ENCODE data around the gene PARVA.

Gene PARVA

GRCh38 chr11:12433571-12434324, 56.4 kb downstream of the PARVA start:
- DNase-seq, result no peak

GRCh38 chr11:12434325-12434654, 56.9 kb downstream of the PARVA start:
- DNase-seq, result no peak

- no peak for DNase-seq
These were observed 57.9 kb downstream of the PARVA start for GRCh38 chr11:12435264-12435663.

- DNase-seq, result no peak
These were observed 58.9 kb downstream of the PARVA start for GRCh38 chr11:12436266-12436665.

GRCh38 chr11:12438291-12438690, 60.9 kb downstream of the PARVA start:
- DNase-seq, result no peak

GRCh38 chr11:12439615-12440014, 62.2 kb downstream of the PARVA start:
- DNase-seq, result no peak

GRCh38 chr11:12440565-12440964, 63.2 kb downstream of the PARVA start:
- DNase-seq, result no peak

GRCh38 chr11:12441231-12441861, 64.0 kb downstream of the PARVA start:
- no peak for DNase-seq

- no peak for DNase-seq
These were observed 67.2 kb downstream of the PARVA start for GRCh38 chr11:12444601-12445000.

- no peak for DNase-seq
These were observed 67.6 kb downstream of the PARVA start for GRCh38 chr11:12445001-12445400.

GRCh38 chr11:12446863-12447262, 69.5 kb downstream of the PARVA start:
- DNase-seq, result no peak

GRCh38 chr11:12448131-12448939, 71.0 kb downstream of the PARVA start:
- DNase-seq, result no peak

- no peak for DNase-seq
These were observed 72.8 kb downstream of the PARVA start for GRCh38 chr11:12449961-12450715.

GRCh38 chr11:12451179-12451814, 73.9 kb downstream of the PARVA start:
- DNase-seq, result no peak

GRCh38 chr11:12453243-12453642, 75.9 kb downstream of the PARVA start:
- no peak for DNase-seq

- no peak for DNase-seq
These were observed 77.4 kb downstream of the PARVA start for GRCh38 chr11:12454782-12455181.

GRCh38 chr11:12455938-12456337, 78.6 kb downstream of the PARVA start:
- DNase-seq, result no peak

- no peak for DNase-seq
These were observed 79.5 kb downstream of the PARVA start for GRCh38 chr11:12456651-12457579.

GRCh38 chr11:12458042-12458441, 80.7 kb downstream of the PARVA start:
- DNase-seq, result no peak

- no peak for DNase-seq
These were observed 82.0 kb downstream of the PARVA start for GRCh38 chr11:12459374-12459773.

- no peak for DNase-seq
These were observed 82.6 kb downstream of the PARVA start for GRCh38 chr11:12459865-12460444.

Measured in KG1 (cell line).